Dedifferentiated amniotic fluid mesenchymal stem cell (primary cell): ENCODE measurements around the gene MAPK13.

Experiments used
- DNase-seq: peaks from one replicate; pipeline ENCODE4 v3.0.0-alpha.2; 2016; ENCODE audit errors: extremely low spot score

Gene MAPK13

DNA sequence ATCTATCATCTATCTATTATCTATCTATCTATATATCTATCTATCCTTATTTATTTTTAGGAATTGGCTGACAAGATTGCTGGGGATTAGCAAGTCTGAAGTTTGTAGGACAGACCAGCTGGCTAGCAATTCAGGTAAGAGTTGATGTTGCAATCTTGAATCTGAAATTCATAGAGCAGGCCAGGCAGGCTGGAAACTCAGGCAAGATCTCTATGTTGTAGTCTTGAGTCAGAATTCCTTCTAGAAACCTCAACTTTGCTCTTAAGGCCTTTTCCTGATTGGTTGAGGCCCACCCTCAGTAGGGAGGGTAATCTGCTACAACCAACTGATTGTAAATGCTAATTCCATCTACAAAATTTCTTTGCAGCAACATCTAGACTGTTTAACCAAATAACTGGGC, 19.2 kb downstream of the MAPK13 start:
- no peak for DNase-seq

DNA sequence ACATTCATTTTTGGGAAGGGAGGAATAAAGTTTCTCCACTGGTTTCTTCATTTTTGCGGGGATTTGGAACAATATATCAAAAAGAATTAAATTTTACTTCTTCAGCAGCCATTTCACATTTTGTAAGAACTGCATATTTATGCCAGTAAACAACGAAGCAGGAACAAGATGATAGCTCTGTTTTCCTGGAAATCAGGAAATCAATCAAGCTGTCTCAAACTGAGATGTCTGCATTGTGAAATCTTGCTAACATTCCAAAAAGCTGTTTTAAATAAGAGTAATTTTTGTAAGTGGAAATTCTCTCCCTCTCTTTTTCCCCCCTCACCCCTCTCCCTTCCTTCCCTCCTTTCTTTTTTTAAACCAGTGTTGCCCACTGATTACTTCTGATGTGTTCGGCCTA, 20.0 kb downstream of the MAPK13 start:
- DNase-seq: no peak

DNA sequence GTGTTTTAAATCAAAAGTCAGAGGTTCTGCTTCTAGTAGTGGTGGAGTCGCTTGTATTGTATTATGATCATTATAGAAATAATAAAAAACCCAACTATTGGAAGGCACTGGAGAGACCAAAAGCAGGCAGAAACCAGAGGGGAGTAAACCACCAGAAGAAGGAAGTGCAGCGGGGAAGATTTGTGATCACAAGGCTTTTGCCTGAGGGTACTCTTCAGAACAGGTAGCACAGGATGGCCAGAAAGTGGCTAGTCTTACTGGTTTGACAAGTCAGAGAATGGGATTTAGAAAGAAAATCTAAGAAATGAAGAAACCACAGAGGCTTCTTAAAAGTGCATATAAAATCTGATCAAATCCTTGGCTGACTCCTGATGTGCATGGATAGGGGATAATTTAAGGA, 24.0 kb downstream of the MAPK13 start:
- no peak for DNase-seq

GRCh38 chr6:36155662-36156061, 25.3 kb downstream of the MAPK13 start:
- DNase-seq: no peak

GRCh38 chr6:36160147-36160760, 29.9 kb downstream of the MAPK13 start:
- no peak for DNase-seq

DNA sequence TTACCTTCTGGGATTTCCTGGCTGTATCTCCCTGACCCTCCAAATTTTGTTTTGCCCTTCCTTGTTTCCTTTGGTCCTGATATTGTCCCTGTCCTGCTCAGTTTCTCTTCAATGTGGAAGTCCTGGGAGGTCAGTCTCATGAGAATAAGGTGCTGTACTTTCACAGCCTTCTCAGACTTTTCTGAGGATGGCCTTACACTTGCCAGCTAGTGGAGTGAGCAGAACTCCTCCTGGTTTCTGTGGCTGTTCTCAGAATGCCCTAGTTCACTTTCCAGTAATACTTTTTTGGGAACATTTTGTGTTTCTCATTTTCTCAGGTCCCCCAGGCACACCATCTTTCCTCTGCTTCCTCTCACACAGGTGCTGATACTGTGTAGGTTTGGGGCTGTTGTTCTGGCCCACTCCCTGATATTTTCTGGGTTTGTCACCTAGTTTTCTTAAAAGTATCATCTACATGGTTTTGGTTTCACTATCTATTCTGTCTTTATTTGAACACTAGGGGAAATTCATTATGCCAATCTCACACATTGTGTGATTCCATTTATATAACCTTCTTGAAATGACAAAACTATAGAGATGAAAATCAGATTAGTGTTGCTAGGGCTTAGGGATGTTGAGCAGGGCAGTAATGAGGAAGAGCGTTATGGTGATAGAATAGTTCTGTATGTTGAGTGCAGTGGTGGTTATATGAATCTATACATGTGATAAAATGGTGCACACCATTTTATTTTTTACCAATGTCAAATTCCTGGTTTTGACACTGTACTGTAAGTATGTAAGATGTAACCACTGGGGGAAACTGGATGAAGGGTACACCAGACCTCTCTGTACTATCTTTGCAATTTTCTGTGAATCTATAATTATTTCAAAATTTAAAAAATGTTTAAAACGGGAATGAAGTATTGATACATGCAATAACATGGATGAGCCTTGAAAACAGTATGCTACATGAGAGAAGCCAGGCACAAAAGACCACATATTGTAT, 39.0 kb downstream of the MAPK13 start:
- no peak for DNase-seq

- DNase-seq: no peak
These were observed 40.4 kb downstream of the MAPK13 start for GRCh38 chr6:36170704-36171103.

GRCh38 chr6:36171573-36171972, 41.3 kb downstream of the MAPK13 start:
- DNase-seq: no peak

DNA sequence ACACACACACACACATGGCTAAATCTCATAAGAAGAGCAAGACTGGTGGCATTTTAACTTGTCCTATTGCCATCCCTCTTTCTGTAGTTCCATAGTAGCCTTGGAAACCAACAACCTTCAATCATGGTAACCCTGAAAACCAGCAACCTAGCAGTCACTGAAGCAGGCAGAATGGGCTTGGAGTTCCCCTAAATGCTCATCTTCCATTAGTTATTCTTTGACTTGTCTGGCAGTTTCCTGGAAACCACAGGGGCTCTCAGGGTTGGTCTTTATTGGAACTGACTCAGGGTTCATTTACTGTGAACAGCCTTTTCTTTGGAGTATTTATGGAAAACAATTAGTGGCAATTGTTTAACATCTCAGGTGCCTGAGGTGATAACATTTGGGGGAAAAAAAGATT, 46.9 kb downstream of the MAPK13 start:
- DNase-seq: no peak

DNA sequence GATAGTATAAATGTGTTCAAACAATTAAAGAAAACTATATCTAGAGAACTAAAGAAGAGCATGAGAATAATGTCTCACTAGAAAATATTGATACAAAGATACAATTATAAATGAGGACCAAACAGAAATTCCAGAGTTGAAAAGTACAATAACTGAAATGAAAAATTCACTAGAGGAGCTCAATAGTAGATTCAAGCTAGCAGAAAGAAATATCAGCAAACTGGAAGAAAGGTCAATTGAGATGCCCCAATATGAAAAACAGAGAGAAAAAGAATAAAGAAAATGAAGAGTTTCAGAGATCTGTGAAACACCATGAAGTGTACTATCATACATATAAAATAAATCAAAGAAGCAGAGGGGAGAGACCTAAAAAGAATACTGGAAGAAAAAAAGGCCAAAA, 48.2 kb downstream of the MAPK13 start:
- DNase-seq: no peak

GRCh38 chr6:36180126-36180525, 49.8 kb downstream of the MAPK13 start:
- DNase-seq: no peak

DNA sequence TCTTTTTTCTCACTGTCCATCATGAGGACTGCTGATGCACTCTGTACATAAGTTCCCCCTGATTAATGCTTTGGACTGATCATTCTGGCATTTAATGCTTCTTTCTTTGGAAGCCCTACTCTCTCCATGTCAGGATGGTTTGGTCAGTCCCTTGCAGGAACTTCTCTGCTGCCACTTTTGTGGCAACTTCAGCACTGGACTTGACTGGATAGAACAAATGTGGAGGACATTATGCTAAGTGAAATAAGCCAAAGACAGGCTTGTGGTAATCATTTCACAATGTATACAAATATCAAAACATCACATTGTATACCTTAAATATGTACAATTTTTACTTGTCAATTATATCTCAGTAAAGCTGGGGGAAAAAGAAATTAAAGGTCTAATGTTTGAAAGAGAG, 54.0 kb downstream of the MAPK13 start:
- DNase-seq: no peak

DNA sequence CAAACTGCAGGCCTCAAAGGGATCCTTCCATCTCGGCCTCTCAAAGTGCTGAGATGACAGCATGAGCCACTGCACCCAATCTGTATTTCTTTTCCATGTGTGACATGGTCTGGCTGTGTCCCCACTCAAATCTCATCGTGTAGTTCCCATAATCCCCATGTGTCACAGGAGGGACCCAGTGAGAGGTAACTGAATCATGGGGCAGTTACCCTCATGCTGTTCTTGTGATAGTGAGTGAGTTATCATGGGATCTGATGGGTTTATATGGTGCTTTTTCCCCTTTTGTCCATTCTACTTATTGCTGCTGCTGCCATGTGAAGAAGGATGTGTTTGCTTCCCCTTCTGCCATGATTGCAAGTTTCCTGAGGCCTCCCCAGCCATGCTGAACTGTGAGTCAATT, 55.9 kb downstream of the MAPK13 start:
- DNase-seq: no peak

DNA sequence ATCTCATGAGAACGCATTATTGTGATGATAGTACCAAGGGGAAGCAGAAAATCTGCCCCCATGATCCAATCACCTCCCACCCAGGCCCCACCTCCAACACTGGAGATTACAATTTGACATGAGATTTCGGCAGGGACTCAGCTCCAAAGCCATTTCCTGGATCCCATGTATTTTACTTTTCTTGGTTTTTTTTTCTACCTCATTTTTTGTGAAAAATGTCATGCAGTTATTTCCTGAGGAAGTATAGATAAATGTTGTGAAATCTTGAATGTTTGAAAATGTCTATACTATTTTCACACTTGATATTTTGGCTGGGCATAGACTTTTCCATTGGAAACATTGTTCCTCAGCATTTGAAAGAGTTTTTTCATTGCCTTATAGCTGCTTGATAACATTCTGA, 57.1 kb downstream of the MAPK13 start:
- DNase-seq: no peak
